ENCODE data around the gene KIF19.

The KIF19 gene

GRCh38 chr17:74362810-74363498, 36.9 kb downstream of the KIF19 start:
- H3K9me3 ChIP-seq (ENCODE audit: control insufficient read depth, insufficient read depth, low read length): no peaks in the 10 kb centered on the region
- H3K4me3 ChIP-seq (ENCODE audit: low read depth, low read length): no peak overlapping the region
- H3K36me3 ChIP-seq (ENCODE audit: control insufficient read depth, insufficient read depth, low read length): no peaks in the 10 kb centered on the region
- H3K27ac ChIP-seq (ENCODE audit: low read depth, low read length): no peak overlapping the region
- peaks cover 7% of the 10 kb centered on the region for H3K27me3 ChIP-seq (ENCODE audit: control insufficient read depth, insufficient read depth, low read length)
- no peak overlapping the region for H3K9ac ChIP-seq (ENCODE audit: low read depth, low read length)
- peaks cover 9% of the 10 kb centered on the region for H3K4me1 ChIP-seq (ENCODE audit: control insufficient read depth, insufficient read depth, low read length)

DNA sequence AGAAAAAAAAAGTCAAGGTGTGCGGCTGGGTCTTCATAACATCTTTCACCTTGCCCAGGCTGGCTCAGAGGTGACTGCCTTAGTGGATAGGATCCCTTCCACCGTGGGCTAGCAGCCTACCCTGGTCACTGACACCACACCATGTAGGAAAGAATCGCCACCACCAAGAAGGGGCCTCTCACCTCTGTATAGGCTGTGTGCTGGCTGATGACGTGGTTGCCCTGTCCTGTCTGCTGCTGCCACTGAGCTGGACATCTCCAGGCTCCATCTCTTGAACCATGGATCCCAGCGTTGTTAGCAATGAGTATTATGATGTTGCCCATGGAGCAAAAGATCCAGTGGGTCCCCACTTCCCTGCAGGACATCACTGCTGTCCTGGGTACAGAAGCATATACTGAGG, 41.2 kb downstream of the KIF19 start, which contains the start of gene GPR142:
TSS of gene GPR142 (plus strand) at position 301 of the 400 bp plus-strand sequence. CDS start 2,035 bp downstream, outside the sequence.
- no peak within 1 kb of the TSS for H3K27ac ChIP-seq (ENCODE audit: low read depth, low read length)
- peaks cover 11% of the 10 kb centered on the region; the same call in 1 of the 2 replicates for H3K4me1 ChIP-seq (ENCODE audit: control insufficient read depth, insufficient read depth, low read length)
- H3K4me3 ChIP-seq (ENCODE audit: low read depth, low read length): no peak within 1 kb of the TSS
- no peaks in the 10 kb centered on the region for H3K9me3 ChIP-seq (ENCODE audit: control insufficient read depth, insufficient read depth, low read length)
- H3K36me3 ChIP-seq (ENCODE audit: control insufficient read depth, insufficient read depth, low read length): no peaks in the 10 kb centered on the region
- H3K27me3 ChIP-seq (ENCODE audit: control insufficient read depth, insufficient read depth, low read length): no peaks in the 10 kb centered on the region
- H3K9ac ChIP-seq (ENCODE audit: low read depth, low read length): no peak within 1 kb of the TSS

DNA sequence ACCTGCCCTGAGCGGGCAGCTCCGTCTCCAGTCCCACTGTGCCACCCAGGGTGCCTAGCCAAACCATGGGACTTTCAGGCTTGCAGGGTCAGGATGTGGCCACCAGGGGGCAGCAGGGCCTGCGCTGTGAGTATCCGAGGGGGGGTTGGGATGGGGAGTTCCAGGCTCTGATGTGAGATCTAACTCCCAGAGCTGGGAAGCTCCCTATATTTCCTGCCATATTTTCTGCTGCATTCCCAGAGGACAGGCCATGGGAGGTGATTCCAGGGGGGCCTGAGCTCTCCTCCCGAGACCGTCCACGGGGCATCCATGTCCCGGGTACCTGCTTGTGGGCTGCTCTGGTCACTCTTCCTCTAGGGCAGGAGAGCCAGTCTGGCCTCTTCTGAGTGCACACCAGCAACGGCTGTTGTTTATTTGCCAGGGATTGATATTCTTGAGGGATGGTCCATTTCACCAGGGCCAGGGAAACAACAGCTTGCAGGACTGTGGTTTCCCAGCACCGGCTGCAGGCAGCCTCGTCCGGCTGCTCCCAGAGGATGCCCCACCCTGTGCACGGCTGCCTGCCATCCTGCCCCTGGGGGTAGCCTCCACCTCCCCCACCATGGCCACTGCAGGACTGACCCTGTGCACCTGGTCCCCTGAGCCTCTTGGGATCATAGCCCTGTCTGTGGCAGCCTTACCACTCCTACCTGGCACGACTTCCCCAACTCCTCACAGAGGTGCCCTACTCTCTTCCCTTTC, 42.5 kb downstream of the KIF19 start:
- Histone ChIP-seq H3K27me3 (ENCODE audit: control insufficient read depth, insufficient read depth, low read length) (no peaks in the 10 kb centered on the region), H3K4me3 (ENCODE audit: low read depth, low read length) (no peak overlapping the region), H3K9me3 (ENCODE audit: control insufficient read depth, insufficient read depth, low read length) (no peaks in the 10 kb centered on the region), H3K9ac (ENCODE audit: low read depth, low read length) (no peak overlapping the region), H3K36me3 (ENCODE audit: control insufficient read depth, insufficient read depth, low read length) (no peaks in the 10 kb centered on the region), H3K27ac (ENCODE audit: low read depth, low read length) (no peak overlapping the region), H3K4me1 (ENCODE audit: control insufficient read depth, insufficient read depth, low read length) (peaks cover 9% of the 10 kb centered on the region; the same call in 1 of the 2 replicates)

DNA sequence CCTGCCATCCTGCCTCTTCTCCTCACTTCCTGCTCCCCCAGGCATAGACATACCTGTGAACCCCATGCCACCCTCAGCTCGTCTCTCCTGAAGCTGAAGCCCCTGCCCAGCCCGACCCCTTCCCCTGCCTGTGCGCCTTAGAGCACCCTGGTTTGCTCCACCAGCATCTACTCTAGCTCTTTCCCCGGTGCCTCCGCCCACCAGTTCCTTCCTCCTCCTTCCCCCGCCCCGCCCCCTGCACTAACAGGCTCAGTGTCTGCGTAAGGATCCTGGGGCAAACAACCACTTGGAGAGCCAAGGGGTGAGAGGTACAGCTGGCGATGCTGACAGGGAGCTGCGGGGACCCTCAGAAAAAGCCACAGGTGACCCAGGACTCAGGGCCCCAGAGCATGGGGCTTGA, 43.2 kb downstream of the KIF19 start:
- no peak overlapping the region for H3K9ac ChIP-seq (ENCODE audit: low read depth, low read length)
- H3K4me3 ChIP-seq (ENCODE audit: low read depth, low read length): no peak overlapping the region
- H3K36me3 ChIP-seq (ENCODE audit: control insufficient read depth, insufficient read depth, low read length): no peaks in the 10 kb centered on the region
- no peak overlapping the region for H3K27ac ChIP-seq (ENCODE audit: low read depth, low read length)
- H3K9me3 ChIP-seq (ENCODE audit: control insufficient read depth, insufficient read depth, low read length): no peaks in the 10 kb centered on the region
- peaks cover 9% of the 10 kb centered on the region; the same call in 1 of the 2 replicates for H3K4me1 ChIP-seq (ENCODE audit: control insufficient read depth, insufficient read depth, low read length)
- H3K27me3 ChIP-seq (ENCODE audit: control insufficient read depth, insufficient read depth, low read length): no peaks in the 10 kb centered on the region

DNA sequence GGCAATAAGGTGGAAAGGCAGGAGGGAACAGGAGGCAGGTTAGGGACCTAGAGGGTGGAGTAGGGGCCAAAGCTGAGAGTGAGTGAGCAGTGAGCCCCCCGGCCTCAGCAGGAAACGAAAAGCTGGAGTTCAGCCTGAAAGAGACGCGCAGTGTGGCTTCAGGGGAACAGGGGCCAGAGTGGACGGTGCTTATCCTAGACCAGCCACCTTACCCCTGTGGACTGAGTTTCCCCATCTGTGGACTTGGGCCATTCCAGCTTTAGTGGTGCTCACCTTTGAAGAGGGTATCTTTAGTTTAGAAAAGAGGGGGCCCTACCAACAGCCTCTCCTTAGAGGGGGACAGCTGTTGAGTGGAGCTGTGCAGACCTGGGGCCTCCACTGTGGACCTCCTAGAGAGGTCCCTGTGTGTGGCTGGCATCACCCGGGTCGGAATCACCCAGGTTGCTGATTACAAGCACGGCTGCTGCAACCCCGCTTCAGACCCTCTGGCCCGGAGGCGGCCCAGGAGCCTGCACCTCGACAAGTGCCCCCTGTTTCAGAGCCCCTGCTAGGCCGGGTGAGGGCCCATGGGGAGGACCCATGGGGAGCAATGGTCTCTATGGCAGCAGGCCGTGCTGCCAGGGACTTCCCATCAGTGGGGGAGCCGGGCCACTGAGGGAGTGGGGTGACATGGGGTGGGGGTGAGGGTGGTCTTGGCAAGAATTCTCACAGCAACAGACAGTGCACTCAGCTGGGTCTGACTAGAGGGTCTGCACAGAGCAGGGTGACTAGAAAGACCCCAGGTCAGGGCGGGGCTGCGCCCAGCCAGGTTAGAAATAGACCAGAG, 43.9 kb downstream of the KIF19 start:
- no peak overlapping the region for H3K4me3 ChIP-seq (ENCODE audit: low read depth, low read length)
- peaks cover 9% of the 10 kb centered on the region; the same call in 1 of the 2 replicates for H3K4me1 ChIP-seq (ENCODE audit: control insufficient read depth, insufficient read depth, low read length)
- no peaks in the 10 kb centered on the region for H3K27me3 ChIP-seq (ENCODE audit: control insufficient read depth, insufficient read depth, low read length)
- no peaks in the 10 kb centered on the region for H3K9me3 ChIP-seq (ENCODE audit: control insufficient read depth, insufficient read depth, low read length)
- no peak overlapping the region for H3K27ac ChIP-seq (ENCODE audit: low read depth, low read length)
- no peak overlapping the region for H3K9ac ChIP-seq (ENCODE audit: low read depth, low read length)
- no peaks in the 10 kb centered on the region for H3K36me3 ChIP-seq (ENCODE audit: control insufficient read depth, insufficient read depth, low read length)

DNA sequence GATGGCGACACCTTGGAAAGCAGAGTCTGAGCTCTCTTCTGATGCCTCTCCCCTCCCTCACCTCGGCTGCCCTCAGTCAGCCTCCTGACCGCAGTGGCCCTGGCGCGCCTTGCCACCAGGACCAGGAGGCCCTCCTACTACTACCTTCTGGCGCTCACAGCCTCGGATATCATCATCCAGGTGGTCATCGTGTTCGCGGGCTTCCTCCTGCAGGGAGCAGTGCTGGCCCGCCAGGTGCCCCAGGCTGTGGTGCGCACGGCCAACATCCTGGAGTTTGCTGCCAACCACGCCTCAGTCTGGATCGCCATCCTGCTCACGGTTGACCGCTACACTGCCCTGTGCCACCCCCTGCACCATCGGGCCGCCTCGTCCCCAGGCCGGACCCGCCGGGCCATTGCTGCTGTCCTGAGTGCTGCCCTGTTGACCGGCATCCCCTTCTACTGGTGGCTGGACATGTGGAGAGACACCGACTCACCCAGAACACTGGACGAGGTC, 45.7 kb downstream of the KIF19 start:
- Histone ChIP-seq H3K27ac (ENCODE audit: low read depth, low read length) (no peak overlapping the region), H3K4me1 (ENCODE audit: control insufficient read depth, insufficient read depth, low read length) (peaks cover 9% of the 10 kb centered on the region; the same call in 1 of the 2 replicates), H3K4me3 (ENCODE audit: low read depth, low read length) (no peak overlapping the region), H3K9me3 (ENCODE audit: control insufficient read depth, insufficient read depth, low read length) (no peaks in the 10 kb centered on the region), H3K36me3 (ENCODE audit: control insufficient read depth, insufficient read depth, low read length) (no peaks in the 10 kb centered on the region), H3K27me3 (ENCODE audit: control insufficient read depth, insufficient read depth, low read length) (no peaks in the 10 kb centered on the region), H3K9ac (ENCODE audit: low read depth, low read length) (no peak overlapping the region)

DNA sequence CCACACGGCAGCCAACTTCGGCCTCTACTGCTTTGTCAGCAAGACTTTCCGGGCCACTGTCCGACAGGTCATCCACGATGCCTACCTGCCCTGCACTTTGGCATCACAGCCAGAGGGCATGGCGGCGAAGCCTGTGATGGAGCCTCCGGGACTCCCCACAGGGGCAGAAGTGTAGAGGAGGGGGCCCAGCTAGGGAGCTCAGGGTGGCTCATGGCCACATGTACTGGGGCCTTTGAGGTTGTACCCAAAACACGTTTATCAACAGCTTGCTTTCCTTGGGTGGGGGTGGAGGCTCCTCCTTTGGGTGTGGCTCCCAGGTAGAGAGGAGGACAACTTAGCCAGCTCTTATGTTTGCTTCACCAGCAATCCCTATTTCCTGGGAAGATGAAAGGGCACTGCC, 46.4 kb downstream of the KIF19 start:
- H3K4me1 ChIP-seq (ENCODE audit: control insufficient read depth, insufficient read depth, low read length): peaks cover 9% of the 10 kb centered on the region; the same call in 1 of the 2 replicates
- no peaks in the 10 kb centered on the region for H3K36me3 ChIP-seq (ENCODE audit: control insufficient read depth, insufficient read depth, low read length)
- no peak overlapping the region for H3K9ac ChIP-seq (ENCODE audit: low read depth, low read length)
- no peak overlapping the region for H3K27ac ChIP-seq (ENCODE audit: low read depth, low read length)
- H3K9me3 ChIP-seq (ENCODE audit: control insufficient read depth, insufficient read depth, low read length): no peaks in the 10 kb centered on the region
- H3K4me3 ChIP-seq (ENCODE audit: low read depth, low read length): no peak overlapping the region
- no peaks in the 10 kb centered on the region for H3K27me3 ChIP-seq (ENCODE audit: control insufficient read depth, insufficient read depth, low read length)

DNA sequence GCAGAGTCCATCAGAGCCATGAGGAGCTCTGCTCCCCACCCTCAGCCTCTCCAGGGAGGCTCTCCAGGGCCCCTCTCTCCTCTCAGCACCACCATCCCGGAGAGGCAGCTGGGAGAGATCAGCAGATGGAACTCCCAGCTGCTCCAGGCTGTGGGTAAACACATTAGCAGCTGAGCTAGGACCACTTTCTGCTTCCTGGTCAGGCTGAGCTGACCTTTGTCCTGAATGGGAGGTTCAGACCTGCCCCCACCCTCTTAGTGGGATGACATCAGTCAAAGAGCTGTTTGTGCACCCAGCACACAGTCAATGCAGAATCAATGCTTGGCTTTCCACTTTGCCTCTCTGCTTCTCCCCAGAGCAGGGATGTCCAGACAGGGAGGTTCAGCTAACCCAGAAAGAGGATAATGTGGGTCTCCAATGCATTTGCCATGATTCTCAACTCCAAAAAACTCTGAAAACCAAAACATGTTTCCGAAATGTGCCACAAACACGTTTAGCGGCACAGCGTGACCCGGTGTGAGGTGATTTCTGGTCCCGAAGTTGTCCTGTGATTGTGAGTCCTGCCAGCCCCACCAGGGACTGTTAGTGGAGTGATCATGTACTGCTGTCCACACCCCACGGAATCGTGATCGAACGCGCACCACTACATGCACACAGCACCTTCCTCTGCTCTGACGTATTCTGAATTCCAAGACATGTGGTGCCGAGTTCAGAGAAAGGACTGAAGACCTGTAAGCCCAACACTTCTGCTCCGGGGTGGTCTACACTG, 48.0 kb downstream of the KIF19 start:
- H3K27me3 ChIP-seq (ENCODE audit: control insufficient read depth, insufficient read depth, low read length): no peaks in the 10 kb centered on the region
- no peaks in the 10 kb centered on the region for H3K36me3 ChIP-seq (ENCODE audit: control insufficient read depth, insufficient read depth, low read length)
- peaks cover 1% of the 10 kb centered on the region; the same call in 1 of the 2 replicates for H3K4me1 ChIP-seq (ENCODE audit: control insufficient read depth, insufficient read depth, low read length)
- H3K27ac ChIP-seq (ENCODE audit: low read depth, low read length): no peak overlapping the region
- H3K9ac ChIP-seq (ENCODE audit: low read depth, low read length): no peak overlapping the region
- no peak overlapping the region for H3K4me3 ChIP-seq (ENCODE audit: low read depth, low read length)
- H3K9me3 ChIP-seq (ENCODE audit: control insufficient read depth, insufficient read depth, low read length): no peaks in the 10 kb centered on the region

DNA sequence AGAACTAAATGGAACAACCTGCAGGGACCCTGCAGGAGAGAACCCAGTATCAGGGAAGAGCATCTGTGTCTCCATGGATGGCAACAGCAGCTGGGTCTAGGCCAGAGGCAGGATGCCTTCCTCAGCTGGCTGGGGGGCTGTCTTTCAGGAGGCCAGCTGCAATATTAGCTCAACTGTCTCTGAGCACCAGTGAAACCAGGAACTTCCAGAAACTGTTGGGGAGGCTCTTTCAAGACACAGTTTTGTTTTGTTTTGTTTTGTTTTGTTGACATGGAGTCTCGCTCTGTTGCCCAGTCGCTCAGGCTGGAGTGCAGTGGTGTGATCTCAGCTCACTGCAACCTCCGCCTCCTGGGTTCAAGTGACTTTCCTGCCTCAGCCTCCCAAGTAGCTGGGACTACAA, 48.8 kb downstream of the KIF19 start:
- no peak overlapping the region for H3K9ac ChIP-seq (ENCODE audit: low read depth, low read length)
- H3K9me3 ChIP-seq (ENCODE audit: control insufficient read depth, insufficient read depth, low read length): no peaks in the 10 kb centered on the region
- no peak overlapping the region for H3K4me3 ChIP-seq (ENCODE audit: low read depth, low read length)
- H3K36me3 ChIP-seq (ENCODE audit: control insufficient read depth, insufficient read depth, low read length): no peaks in the 10 kb centered on the region
- H3K27ac ChIP-seq (ENCODE audit: low read depth, low read length): no peak overlapping the region
- H3K4me1 ChIP-seq (ENCODE audit: control insufficient read depth, insufficient read depth, low read length): peaks cover 4% of the 10 kb centered on the region
- H3K27me3 ChIP-seq (ENCODE audit: control insufficient read depth, insufficient read depth, low read length): no peaks in the 10 kb centered on the region

DNA sequence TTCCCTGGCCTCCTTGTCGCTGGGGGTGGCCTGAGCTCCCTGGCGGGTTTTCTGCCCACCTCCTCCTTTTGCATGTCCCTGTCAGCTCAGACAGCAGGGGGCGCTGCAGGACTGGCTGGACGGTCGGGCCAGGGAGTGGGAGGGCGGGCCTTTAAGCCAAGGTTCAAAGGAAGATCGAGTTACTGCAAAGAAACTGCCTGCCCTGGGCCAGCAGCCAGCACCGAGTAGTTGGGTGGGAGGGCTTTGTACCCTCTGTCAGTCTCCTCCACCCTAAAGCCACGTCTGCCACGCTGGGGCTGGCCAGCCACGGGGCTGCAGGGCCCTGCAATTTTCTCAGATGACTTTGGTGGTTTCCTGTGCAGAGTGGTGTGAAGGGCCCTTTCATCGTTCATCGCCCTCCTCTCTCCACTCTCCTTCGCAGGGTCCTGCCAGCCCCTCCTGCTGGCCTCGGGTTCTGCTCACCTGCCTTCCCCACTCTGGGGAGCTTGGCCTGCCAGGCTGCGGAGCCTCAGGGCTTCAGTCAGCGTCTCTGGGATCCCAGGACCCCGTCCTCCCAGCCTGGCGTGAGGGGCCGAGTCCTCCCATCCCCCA, 53.6 kb downstream of the KIF19 start:
- Histone ChIP-seq H3K9ac (ENCODE audit: low read depth, low read length) (no peak overlapping the region), H3K36me3 (ENCODE audit: control insufficient read depth, insufficient read depth, low read length) (no peaks in the 10 kb centered on the region), H3K4me3 (ENCODE audit: low read depth, low read length) (peak overlapping the region; percentile 37; the same call in 1 of the 2 replicates), H3K27me3 (ENCODE audit: control insufficient read depth, insufficient read depth, low read length) (no peaks in the 10 kb centered on the region), H3K27ac (ENCODE audit: low read depth, low read length) (no peak overlapping the region), H3K4me1 (ENCODE audit: control insufficient read depth, insufficient read depth, low read length) (peaks cover 9% of the 10 kb centered on the region), H3K9me3 (ENCODE audit: control insufficient read depth, insufficient read depth, low read length) (no peaks in the 10 kb centered on the region)
